Upper lobe of right lung (tissue), 1 donor: Measurements from ENCODE around the gene ANKRD11. TPM values are rescaled to one million over a fixed set of nuclear protein-coding genes. Genes with fewer than 3 reads are reported as not detected.
"Not testable (repeated sequence)": the region's sequence is repeated elsewhere in the genome, so short reads cannot be mapped to it uniquely, and the experiment has no call there.

Experiments
- ATAC-seq: fragments of 200-7000 bp; cut with Tn5 transposase; one replicate; pipeline ENCODE4 v1.9.1; 2020; ENCODE audit warnings: mild to moderate bottlenecking, moderate library complexity
- DNase-seq: peaks from one replicate; pipeline ENCODE4 v3.0.0-alpha.2; 2020
- H3K27ac ChIP-seq: fragments of 200-600 bp; one replicate; pipeline ENCODE4 v1.8.0; 2022
- H3K27me3 ChIP-seq: fragments of 200-600 bp; one replicate; pipeline ENCODE4 v1.8.0; 2022; ENCODE audit warnings: mild to moderate bottlenecking
- H3K36me3 ChIP-seq: fragments of 200-600 bp; one replicate; pipeline ENCODE4 v1.8.0; 2022
- H3K4me1 ChIP-seq: fragments of 200-600 bp; one replicate; pipeline ENCODE4 v1.8.0; 2022
- H3K4me3 ChIP-seq: fragments of 200-600 bp; one replicate; pipeline ENCODE4 v1.8.0; 2022; ENCODE audit warnings: mild to moderate bottlenecking
- H3K9me3 ChIP-seq: fragments of 200-600 bp; one replicate; pipeline ENCODE4 v1.8.0; 2022
- intact Hi-C: fragments of 100-400 bp; cut with DNase I; formaldehyde crosslinking; loops from one replicate; pipeline ENCODE4 v1.11.0; 2022
- total RNA-seq: library from RNA; stranded (reverse); fragmentation: NEBNext Ultra II Directional; extraction: Animal tissue kit (Norgen Biotek cat#: 25700); gene quantifications from one replicate; pipeline ENCODE4 v1.2.1, GENCODE V29; 2021
- TF ChIP-seq, protein P1 (sequence below): fragments of 200-600 bp; IDR thresholded peaks from one replicate; pipeline ENCODE4 v1.8.0; 2022; ENCODE audit warnings: antibody characterized with exemption
- donor health status: DM: no; HTN: yes; CAD: no; lungs with severe emphysema.

Gene ANKRD11
- total RNA-seq, 1 donor from 2014 or later = 125 TPM

DNA sequence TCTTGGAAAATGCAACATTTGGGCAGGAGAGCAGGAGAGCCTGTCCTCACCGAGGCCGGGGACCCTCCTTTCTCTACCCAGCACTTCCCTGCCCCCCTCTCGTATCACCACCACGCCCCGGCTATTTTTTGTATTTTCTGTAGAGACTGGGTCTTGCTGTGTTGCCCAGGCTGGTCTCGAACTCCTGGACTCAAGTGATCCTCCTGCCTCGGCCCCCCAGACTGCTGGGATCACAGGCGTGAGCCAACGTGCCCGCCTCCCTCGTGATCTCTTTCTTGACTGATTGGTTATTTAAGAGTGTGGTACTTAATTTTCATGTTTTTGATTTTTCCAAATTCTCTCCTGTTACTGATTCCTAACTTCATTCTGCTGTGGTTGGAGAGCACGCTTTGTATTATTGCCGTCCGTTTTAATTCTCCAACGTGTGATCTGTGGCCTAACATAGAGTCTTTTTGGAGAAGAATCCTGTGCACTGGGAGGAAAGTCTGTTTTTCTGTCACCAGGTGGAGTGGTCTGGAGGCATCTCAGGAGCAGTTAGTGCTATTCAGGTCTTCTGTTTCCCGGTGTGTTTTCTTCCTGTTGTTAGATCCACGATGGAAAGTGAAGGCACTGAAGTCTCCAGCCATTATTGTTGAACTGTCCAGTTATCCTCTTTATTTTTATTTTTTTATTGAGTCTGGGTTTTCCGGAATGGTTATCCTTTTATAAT is 232.4 kb downstream of the ANKRD11 start:
- peaks cover 18% of the 10 kb centered on the region for H3K4me1 ChIP-seq
- DNase-seq (no peak), ATAC-seq (no peak)
- TF ChIP-seq, protein P1, sequence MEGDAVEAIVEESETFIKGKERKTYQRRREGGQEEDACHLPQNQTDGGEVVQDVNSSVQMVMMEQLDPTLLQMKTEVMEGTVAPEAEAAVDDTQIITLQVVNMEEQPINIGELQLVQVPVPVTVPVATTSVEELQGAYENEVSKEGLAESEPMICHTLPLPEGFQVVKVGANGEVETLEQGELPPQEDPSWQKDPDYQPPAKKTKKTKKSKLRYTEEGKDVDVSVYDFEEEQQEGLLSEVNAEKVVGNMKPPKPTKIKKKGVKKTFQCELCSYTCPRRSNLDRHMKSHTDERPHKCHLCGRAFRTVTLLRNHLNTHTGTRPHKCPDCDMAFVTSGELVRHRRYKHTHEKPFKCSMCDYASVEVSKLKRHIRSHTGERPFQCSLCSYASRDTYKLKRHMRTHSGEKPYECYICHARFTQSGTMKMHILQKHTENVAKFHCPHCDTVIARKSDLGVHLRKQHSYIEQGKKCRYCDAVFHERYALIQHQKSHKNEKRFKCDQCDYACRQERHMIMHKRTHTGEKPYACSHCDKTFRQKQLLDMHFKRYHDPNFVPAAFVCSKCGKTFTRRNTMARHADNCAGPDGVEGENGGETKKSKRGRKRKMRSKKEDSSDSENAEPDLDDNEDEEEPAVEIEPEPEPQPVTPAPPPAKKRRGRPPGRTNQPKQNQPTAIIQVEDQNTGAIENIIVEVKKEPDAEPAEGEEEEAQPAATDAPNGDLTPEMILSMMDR = no peak
- no peaks in the 10 kb centered on the region for H3K9me3 ChIP-seq
- no peaks in the 10 kb centered on the region for H3K36me3 ChIP-seq
- peaks cover 18% of the 10 kb centered on the region for H3K27me3 ChIP-seq
- peak overlapping the region; percentile 45 for H3K4me3 ChIP-seq
- intact Hi-C loops = no loop called here
- H3K27ac ChIP-seq = peak overlapping the region; percentile 11

DNA sequence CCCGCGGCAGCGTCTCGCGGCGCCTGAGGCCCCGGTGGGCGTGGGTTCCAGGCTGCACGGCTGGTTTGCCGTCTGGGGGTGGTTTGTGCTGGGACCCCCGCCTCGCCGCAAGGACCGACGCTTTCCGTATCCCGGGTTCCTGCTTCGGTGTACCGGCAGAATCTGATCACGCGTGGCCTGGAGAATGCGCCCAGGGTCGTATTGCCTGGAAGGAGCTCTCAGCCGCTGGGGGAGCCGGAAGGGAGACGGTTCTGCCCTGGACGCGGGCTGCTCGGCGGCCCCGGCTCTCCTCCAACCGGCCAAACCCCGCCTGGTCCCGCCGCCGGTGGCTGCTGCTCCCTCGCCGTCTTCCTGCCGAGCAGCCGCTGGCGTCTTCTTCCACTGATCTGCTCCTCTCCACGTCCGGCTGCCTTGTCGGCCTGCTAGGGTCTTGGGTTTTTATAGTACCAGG is 233.1 kb downstream of the ANKRD11 start:
- intact Hi-C loops = no loop called here
- ATAC-seq = peak; percentile 59
- TF ChIP-seq, protein P1 = no peak
- peak overlapping the region; percentile 11 for H3K27ac ChIP-seq
- peaks cover 18% of the 10 kb centered on the region for H3K27me3 ChIP-seq
- H3K4me3 ChIP-seq = peak overlapping the region; percentile 45
- H3K9me3 ChIP-seq = no peaks in the 10 kb centered on the region
- H3K36me3 ChIP-seq = no peaks in the 10 kb centered on the region
- no peak for DNase-seq
- H3K4me1 ChIP-seq = peaks cover 18% of the 10 kb centered on the region

DNA sequence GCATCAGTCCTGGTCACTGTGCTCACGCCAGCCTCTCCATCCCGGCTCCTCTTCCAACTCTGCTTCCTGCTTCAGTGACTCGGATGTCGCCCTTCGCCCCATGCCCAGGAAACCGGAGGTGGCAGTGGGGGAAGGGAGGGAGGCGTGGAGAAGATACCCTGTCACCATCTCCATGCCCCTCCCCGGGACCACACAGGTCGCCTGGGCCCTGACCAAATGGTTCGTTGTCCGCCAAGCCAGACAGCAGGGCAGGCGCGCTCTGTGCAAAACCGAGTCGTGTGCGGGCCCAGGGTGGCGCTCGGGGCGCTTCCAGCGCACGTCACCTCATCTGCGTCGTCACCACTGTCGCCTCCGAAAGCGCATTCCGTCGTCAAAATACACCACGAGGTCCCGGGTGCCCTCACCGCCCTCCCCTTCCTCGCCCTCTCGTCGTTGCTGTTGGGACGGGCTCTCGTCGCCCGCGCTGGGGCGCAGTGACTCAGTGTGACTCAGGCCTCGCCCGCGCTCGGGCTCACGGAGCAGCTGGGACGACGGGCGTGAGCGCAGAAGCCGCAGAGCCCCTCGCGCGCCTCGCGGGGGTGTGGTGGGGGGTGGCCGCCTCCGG is 233.6 kb downstream of the ANKRD11 start:
- Histone ChIP-seq H3K9me3 (no peaks in the 10 kb centered on the region), H3K27ac (no peak overlapping the region), H3K36me3 (no peaks in the 10 kb centered on the region), H3K4me1 (peaks cover 18% of the 10 kb centered on the region), H3K27me3 (peaks cover 18% of the 10 kb centered on the region), H3K4me3 (peak overlapping the region; percentile 45)
- peak; percentile 87 for ATAC-seq
- intact Hi-C loops = no loop called here
- DNase-seq = no peak
- TF ChIP-seq, protein P1 = no peak

DNA sequence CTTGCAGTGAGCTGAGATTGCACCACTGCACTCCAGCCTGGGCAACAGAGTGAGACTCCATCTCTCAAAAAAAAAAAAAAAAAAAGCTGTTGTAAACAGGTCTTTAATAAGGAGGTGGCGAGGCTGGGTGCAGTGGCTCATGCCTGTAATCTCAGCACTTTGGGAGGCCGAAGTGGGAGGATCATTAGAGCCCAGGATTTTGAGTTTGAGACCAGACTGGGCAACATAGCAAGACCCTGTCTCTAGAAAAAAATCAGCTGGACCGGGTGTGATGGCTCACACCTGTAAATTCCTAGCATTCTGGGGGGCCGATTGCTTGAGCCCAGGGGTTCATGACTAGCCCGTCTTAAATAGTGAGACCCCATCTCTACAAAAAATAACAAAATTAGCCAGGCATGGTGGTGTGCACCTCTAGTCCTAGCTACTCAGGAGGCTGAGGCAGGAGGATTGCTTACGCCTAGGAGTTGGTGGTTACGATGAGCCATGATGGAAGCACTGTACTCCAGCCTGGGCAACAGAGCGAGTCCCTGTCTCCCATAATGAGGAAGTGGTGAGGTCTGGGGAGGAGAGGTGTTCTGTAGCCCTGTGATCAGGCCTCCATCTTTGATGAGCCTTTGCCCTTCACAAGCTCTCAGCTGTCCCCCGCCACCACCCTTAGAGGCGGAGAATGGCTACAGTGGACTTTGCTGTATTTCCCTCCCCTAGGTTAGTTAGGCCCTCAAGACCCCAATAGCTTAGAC is 236.6 kb downstream of the ANKRD11 start:
- DNase-seq (no peak), ATAC-seq (no peak)
- Histone ChIP-seq H3K4me3 (no peak overlapping the region), H3K4me1 (peaks cover 14% of the 10 kb centered on the region), H3K27me3 (peaks cover 12% of the 10 kb centered on the region), H3K36me3 (no peaks in the 10 kb centered on the region), H3K9me3 (no peaks in the 10 kb centered on the region), H3K27ac (no peak overlapping the region)
- intact Hi-C loops = no loop called here
- TF ChIP-seq, protein P1 = no peak

DNA sequence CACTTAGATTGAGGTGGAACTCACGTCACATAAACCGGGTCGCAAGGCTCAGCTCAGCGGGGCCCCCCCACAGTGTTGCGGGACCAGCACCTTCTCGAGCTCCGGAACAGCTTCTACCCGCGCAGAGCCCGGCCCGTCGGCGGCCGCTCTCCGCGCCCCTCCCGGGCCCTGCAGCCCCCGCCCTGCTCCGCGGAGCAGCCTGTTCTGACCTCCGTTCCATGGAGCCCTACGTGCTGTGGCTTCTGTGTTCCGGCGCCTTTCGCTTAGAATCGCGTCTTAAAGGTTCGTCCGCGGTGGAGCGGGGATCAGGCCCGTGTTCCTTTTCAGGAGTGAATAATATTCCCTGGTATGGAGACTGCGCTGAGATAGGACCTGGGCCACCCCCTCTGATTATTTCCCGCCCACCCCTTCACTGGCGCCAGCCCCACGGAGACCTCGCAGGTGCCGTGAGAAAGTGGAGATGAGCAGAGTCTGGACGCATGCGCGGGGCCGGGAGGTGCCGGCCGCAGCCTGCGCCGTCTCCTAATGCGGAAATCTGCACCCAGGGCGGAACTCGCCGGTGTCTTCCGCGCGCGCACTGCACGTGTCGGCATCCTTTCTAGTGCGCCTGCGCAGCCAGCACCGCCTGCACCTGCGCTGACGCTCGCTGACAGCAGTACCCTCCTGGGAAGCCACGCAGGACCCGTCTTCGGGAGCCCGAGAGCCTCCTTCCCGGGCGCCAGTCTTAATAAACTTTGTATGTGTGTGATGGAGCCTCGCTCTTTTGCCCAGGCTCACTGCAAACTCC is 242.0 kb downstream of the ANKRD11 start:
- Histone ChIP-seq H3K4me1 (peaks cover 5% of the 10 kb centered on the region), H3K36me3 (no peaks in the 10 kb centered on the region), H3K4me3 (peak overlapping the region; percentile 49), H3K9me3 (no peaks in the 10 kb centered on the region), H3K27me3 (no peaks in the 10 kb centered on the region), H3K27ac (no peak overlapping the region)
- intact Hi-C loops = no loop called here
- TF ChIP-seq, protein P1 = no peak
- DNase-seq = no peak
- no peak for ATAC-seq

DNA sequence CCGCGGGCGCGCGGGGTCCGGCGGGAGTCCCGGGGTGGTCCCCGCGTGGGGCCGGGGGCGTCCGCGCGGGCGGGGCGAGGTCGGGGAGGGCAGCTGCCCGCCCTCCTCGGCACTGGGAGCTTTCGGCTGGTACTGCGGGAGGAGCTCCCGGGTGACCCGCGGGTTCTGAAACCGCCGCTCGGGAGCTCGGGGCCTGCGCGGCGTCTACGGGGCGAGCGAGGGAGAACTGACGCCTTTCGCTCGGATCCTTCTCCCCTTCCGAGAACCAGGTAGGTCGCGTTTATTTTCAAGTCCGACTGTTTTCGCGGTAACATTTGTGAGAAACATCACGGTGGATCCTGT is 242.7 kb downstream of the ANKRD11 start:
- peak overlapping the region; percentile 49 for H3K4me3 ChIP-seq
- H3K27ac ChIP-seq, DNase-seq, intact Hi-C loops, H3K27me3 ChIP-seq, H3K4me1 ChIP-seq, H3K36me3 ChIP-seq, H3K9me3 ChIP-seq: not testable (repeated sequence)
- ATAC-seq = peak; percentile 50
